IPS DF 4.7 (cell line): ENCODE data around the gene ARHGAP26.
"Not testable (repeated sequence)": the region's sequence is repeated elsewhere in the genome, so short reads cannot be mapped to it uniquely, and the experiment has no call there.

Experiments
- DNase-seq: peaks from one replicate; pipeline ENCODE4 v3.0.0-alpha.2; 2013; ENCODE audit warnings: low spot score; ENCODE audit errors: extremely low read depth

The ARHGAP26 gene

DNA sequence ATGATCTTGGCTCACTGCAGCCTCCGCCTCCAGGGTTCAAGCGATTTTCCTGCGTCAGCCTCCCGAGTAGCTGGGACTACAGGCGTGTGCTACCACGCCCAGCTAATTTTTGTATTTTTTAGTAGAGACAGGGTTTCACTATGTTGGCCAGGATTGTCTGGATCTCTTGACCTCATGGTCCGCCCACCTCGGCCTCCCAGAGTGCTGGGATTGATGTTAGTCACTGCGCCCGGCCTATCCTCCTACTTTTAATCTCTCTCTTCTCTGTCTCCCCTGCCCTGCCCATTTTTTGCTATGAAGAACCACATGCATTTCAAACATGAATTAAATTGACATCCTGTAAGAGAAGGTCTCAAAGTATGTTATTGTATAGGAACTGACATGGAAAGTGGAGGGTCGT lies 158.8 kb downstream of the ARHGAP26 start:
- DNase-seq = not testable (repeated sequence)

DNA sequence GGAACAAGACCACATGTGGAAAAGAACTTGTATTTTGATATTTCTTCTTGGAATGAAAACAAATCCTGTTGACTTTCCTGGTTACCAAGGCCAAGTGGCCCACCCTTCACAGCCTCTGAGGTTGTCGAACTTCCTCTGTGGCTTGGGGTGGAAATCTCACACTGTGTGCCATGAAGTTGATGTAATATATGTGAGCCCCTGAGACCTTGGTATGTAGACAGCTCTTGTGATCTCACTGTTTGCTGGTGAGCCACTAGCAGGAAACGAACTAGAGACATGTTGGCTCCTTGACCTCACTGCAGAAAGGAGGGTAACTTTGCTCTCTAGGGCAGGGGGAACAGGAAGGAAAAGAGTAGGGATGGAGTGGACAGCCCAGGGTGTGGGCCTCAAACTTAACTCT lies 159.4 kb downstream of the ARHGAP26 start:
- DNase-seq = no peak

DNA sequence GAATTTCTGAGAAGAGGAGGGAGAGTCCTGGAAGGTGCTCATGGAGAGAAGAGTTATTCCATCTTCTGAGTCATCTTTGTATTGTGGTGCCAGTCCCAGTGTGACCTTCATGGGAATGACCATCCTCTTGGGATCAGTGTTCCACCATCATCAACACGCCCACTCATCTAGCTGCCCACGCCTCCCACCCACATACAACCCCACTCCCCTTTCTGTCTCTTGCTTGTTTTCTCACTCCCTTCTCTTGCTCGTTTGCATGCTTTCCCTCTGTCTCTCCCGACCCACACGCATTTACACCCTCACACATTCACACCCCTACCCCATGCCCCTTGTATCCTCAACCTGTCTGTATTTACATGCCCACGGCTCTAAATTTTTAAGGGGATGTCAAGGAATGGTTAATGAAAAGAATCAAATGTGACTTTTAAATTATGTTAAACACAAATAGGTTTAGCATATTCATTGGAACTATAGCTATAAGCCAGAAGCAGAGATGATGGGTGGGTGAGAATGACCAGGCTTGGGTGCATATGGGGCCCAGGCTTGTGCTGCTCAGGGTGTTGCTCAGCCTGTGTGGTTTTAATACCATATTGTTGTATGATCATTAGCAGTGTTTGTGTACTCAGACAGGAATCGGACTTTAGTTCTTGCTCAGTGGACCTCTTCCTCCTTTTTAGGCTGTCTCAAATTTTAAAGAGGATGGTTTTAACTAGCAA lies 160.4 kb downstream of the ARHGAP26 start:
- DNase-seq = no peak

DNA sequence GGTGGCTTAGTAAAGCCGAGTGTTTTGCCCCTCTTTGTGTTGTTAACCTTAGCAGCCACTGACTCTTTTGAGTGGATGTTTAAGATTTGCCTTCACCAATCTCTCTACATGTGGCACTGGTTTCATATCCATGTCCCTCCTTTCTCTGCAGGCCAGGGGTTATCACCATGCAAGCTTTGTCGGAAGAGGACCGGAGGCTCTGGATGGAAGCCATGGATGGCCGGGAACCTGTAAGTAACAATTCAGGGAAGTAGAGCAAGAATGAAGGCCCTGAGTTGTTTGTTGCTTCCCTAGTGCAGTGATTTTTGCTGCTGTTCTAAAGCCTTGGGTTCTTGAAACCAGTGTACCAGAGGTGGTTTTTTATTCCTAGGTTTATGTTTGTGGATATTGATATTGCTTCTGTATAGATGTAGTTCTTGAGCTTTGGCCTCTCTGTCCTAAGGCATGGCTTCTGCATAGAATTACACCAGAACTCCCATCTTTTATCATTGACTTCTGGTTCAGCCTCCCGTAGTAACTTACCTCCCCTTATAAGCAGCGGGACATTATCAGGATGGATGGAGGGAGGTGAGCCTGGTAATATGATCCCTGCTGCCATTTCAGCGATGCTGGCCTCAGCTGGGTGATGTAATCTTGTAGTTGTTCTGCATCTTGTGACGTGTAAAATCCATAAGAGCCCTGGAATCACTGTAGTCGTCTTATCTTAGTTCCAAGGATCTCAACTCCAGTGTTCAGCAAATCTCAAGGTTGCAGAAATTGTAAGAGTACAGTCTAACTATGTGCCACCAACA lies 161.9 kb downstream of the ARHGAP26 start:
- DNase-seq = no peak

DNA sequence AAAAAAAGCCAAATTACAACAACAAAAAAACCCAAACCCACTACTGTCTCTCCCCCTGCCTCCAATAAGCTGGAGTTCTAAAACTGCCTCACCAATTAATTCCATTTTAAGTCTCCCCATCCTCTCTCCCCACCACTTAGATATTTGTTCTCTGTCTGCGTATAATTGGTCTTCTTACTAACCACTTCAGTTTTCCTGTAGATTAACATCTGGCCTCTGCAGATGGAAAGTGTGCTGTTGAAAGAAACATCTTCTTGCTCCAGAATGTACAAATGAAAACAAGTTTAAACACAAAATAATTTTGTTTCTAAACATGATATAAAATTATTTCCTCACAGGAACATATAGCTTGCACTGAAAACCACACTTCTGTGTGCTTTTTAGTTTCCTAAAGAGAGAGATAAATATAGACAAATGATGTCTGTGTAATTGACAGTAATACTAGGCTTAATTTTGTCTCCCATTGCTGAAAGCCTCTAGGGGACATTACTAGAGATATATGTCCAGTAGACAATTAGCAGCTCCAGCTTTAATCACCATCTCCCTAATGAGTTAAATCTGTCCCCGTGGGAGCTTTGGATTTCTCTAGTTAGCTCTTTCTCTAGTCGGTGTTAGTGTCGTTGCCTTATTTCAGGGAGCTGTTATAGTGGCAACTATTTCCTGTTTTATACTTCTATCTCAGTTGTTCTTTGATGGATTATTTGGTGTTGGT lies 164.0 kb downstream of the ARHGAP26 start:
- DNase-seq = no peak

DNA sequence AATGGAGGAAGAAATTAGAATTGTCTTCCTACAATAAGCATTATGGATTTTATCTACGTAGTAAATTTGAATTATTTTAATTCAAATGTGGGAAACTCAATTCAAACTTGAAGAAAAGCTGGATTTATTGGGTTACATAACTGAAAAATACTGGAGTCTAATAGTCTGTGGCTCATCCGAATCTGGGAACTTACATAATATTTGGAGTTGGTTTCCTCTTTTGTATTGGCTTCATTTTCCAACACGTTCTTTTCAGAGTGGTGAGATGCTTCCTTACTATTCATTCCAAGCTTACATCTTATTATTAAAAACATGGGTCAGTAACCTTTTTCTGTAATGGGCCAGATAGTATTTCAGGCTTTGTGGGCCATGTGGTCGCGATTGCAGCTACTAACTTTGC lies 164.8 kb downstream of the ARHGAP26 start:
- DNase-seq = no peak

DNA sequence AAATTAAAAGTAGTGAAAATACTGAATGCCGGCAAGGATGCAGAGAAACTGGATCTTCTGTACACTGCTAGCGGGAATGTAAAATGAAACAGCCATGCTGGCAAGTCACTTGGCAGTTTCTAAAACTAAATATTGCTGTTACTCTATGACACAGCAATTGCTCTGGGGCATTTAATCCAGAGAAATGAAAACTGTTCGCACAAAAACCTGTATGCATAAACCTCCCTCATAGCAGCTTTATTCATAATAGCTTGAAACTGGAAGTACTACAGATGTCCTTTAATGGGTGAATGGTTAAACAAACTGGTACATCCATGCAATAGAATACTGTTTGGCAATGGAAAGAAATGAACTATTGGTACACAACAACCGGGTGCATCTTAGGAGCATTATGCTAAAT lies 167.2 kb downstream of the ARHGAP26 start:
- DNase-seq = no peak

DNA sequence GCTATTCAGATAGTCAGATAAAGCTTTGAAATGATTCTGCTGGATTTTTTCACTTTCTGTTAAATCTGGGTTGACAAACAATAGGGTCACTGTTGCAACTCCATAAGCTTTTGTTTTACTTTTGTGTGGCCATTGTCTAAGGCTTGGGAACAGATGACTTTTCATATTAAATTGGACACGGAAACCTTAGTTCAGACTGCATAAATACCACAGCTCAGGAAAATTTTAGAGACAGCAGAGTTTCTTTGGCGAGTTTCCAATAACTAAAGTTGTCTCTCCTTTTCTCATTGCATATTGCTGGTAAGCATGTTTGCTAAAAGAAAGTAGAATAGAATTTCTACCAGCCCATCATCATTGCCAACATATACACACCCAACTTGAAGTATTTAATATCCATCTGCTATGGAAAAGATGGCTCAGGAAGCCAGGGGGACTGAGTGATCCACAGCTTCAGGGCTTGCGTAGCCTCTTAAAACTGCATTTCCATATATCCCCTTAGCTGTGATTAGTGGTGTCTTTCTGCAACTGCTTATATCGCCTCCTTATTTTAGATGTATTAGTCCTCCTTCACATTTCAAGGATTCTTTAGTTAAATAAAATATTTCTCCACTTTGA lies 168.2 kb downstream of the ARHGAP26 start:
- DNase-seq = no peak

DNA sequence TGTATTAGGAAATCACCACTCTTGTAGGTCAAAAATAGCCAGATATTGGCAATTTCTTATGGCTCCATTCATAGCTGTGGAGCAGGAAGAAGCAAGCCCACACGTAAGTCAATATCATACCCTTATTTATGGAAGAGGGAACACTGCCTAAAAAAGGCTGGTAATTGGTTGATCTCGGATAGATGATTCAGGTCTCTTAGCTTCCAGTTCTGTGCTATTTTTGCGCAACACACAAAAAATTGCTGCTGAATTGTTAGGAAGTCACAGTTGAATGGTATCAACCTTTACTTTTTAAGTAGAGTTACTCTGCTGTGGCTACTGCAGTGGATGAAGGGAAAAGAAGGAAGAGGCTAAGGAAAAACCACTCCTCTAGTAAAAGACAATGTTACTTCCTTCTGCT lies 168.8 kb downstream of the ARHGAP26 start:
- DNase-seq = no peak

DNA sequence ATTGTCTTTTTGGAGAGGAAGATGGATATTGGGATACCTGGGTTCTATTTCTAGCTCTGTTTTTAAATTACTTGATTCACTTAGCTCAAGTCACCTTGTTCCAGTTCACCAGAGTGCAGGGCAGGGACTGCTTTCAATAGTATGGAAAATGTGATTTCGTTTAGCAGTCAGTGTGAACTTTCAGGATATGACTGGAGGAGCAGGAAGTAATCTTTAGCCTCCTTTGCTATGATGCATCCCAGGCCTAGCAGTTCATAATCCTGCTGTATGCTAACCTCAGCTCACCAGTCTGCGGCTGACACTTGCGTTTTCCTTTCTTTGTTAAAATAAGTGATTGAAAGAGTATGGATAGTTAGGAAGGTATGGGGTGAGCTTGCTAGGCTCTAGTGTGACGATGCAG lies 169.7 kb downstream of the ARHGAP26 start:
- DNase-seq = no peak

DNA sequence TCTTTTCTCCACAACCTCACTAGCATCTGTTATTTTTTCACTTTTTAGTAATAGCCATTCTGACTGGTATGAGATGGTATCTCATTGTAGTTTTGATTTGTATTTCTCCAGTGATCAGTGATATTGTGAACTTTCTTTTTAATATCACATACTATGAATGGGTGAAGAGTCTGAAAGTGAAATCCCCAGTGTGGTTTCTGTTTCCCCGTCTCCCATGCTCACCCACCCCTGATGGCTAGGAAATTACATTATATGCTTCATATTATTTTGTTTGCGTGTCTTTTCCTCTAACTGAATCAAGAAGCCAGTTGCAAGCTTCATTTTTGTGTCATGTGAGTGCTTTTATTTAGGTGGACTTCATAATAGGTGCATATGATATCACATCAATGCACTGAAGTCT lies 171.1 kb downstream of the ARHGAP26 start:
- DNase-seq = no peak

DNA sequence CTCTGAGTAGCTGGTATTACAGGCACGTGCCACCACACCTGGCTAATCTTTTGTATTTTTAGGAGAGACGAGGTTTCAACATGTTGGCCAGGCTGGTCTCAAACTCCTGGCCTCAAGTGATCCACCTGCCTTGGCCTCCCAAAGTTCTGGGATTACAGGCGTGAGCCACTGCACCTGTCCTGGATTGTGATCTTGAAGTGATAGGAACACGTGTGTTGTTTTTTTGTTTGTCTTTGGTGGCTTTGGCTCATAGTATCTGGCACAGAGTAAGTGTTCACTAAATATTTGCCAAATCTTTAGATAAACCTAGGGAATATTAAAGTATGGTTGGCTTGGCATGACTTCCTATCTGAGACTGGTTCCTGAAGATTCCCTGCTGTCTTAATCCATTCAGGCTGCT lies 172.7 kb downstream of the ARHGAP26 start:
- DNase-seq = no peak

DNA sequence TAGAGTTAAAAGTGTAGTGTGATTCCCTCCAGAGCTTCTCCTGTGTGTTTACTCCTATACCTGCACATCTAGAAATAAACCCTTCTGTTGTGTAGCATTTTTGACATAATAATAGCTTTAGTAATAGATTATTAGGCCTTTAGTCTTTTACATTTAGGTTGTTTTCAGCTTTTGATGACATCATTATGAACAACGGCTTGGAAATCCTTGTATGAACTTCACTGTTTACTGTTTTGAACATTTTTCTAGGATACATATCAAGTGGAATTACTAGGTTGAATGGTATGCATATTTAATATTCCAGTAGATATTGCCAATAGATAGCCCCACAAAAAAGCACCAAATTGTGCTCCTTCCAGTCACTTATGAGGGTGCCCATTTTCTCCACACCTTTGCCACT lies 174.0 kb downstream of the ARHGAP26 start:
- DNase-seq = no peak

DNA sequence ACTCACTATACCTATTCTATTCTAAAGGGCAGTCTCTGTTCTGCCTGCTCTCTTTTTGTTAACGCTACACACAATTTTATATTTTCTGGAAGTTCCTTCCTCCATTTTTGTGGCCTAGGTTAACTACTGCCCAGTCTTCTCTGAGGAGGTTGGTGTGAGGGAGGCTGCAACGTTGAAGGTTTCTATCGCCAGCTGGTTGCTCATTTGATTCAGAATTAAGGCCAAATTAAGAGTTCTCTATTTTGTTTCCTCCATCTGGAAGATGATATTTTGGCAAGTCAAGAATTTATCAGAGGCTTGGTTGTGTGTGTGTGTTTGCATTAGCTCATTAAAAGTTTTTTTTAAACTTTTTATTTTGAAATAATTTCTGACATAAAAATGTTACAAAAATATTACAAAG lies 175.1 kb downstream of the ARHGAP26 start:
- DNase-seq = no peak

DNA sequence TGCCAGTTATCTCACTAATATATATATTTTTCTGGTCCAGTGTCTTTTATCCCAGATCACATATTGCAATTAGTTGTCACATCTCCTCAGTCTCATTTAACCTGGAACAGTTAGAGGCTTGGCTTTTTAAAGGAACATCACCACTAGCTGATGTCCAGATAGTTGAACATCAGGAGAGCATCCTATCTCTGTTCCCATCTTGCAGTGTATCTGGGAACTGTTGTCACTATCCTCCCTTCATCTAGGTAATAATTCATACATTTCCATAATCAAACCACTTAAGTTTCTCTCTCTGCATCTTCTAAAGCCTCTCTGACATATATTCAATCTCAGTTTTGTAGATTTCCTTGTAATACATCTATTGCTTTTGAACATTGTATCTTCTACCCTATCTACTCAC lies 175.7 kb downstream of the ARHGAP26 start:
- DNase-seq = no peak

DNA sequence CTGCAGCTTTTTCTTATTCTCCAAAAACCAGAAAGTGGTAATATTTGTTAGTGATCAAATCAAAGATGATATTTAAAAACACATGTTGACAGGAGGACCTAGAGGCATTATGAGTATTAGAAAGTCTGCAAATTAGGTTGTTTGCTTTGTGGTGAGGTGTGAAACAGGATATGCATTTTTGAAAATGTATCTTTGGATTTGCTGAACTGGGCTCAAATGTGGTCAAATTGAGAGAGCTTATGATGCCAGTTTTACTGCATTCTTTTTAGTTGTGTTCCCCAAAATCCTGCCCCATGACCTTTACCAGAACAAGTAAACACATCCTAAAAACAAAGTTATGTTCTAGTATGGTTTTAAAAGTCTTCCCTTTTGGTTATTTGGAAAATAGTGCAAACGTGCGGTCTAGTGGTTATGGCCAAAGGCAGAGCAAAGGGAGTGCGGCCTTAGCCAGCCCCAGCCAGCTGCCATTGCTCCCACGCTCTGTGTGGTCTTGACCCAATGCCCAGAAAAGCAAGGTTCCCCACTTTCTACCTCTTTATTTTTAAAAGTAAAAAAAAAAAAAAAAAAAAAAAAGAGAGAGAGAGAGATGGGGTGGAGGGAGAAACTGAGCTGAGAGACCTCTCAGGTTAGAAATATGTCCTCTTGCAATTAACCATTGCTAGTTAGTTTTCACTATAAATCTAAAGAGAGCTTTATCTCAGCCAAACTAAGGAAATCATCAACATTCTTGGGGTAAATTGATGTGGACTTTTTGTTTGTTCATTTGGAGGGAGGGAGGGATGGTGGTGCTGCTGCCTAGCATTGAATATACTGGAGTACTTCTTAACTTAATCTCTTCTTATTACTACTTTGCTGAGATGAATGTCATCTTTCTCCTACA lies 176.6 kb downstream of the ARHGAP26 start:
- DNase-seq = no peak

DNA sequence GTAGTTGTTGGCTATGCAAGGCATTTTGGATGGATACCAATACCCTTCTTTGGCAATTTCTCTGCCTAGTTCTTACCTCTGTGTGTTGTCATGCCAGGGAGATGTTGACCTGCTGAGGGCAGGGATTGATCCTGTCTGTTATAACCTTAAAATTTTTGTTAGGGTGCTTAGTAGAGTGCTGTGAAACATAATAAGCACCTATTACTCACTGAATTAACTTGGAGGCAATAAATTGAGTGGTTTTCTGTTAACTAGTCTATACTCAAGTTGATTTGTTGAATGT lies 177.2 kb downstream of the ARHGAP26 start:
- no peak for DNase-seq

DNA sequence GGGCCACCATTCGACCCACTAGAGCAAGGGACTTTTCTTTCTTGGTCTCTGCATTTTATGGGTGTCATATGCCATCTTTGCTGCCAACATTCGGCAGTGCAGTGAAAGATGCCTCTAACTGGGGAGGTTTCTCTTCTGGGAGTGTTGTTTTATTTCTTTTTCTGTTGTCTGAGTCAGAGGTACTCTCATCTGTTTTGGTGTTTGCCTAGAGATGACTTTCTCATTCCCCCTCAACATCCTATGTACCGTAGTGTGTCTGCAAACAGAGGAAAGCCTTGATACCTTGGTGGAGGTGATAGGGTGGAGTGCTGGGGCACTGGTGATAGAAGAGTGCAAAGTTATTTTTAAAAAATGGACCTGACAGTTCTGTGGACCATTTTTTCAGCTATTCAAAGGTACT lies 182.1 kb downstream of the ARHGAP26 start:
- no peak for DNase-seq

DNA sequence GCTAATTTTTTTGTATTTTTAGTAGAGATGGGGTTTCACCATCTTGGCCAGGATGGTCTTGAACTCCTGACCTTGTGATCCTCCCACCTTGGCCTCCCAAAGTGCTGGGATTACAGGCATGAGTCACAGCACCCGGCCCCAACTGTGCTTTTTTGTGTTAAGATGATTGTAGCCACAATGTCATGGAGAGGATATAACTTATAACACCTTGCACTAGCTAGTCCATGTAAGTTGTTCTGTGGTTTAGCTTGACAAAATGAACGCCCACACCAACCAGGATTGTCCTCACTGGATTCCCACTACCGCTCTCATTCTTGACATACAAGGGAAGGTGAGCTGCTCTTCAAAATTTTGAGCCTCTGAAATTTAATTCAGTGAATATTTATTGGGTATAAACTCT lies 182.7 kb downstream of the ARHGAP26 start:
- not testable (repeated sequence) for DNase-seq

DNA sequence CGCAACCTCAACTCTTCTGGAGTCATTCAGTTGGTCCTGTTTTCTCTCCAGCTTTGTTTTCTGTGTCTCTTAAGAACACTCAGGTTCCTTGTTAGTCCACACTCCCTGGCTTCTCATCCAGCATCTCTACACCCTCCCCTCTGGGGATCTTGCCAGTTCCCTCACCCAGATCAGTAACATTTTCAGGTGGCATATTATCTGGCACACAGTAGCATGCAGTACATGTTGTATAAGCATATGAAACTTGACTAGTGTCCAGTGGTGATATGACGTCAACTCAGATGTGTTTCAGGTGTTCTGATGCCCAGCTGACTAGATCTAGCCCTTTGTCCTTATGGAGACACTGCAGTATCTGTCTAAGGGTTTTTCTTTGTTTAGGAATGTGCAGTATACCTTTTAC lies 184.3 kb downstream of the ARHGAP26 start:
- no peak for DNase-seq

DNA sequence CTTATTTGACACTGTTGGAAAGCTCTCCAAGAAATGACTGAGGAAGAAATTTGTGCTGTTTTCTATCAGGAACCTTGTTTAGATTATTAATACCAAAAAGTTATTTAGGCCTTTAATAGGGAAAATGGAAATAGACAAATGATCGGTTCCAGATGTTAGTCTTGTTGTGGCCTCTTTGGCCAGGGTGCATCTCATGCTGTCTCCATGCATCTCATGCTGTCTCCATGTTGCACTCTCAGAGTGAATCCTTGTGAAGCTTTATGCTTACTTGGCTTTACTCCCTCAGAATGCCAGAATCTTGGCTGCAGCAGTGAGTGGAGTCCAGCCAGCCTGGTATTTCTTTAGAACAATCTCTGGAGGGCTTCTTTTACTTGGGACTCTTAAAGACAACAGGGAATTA lies 185.5 kb downstream of the ARHGAP26 start:
- no peak for DNase-seq
